GM23248 (cell line): Measurements from ENCODE around the gene RABEP2. TPM values are rescaled to one million over a fixed set of nuclear protein-coding genes. Genes with fewer than 3 reads are reported as not detected.
"Not testable (repeated sequence)": the region's sequence is repeated elsewhere in the genome, so short reads cannot be mapped to it uniquely, and the experiment has no call there.

Experiments used
- DNase-seq: peaks from one replicate; pipeline ENCODE4 v3.0.0-alpha.2; 2015
- H2AFZ ChIP-seq: fragments of 200-600 bp; sonication (generic); 2 replicates; pipeline ENCODE4 v1.6.1; 2016; ENCODE audit warnings: antibody characterized with exemption
- H3F3A ChIP-seq: fragments of 200-600 bp; sonication (generic); 2 replicates; pipeline ENCODE4 v1.6.1; 2016; ENCODE audit warnings: mild to moderate bottlenecking, antibody characterized with exemption, mixed run types; ENCODE audit not compliant: insufficient read depth
- H3K27ac ChIP-seq: fragments of 200-600 bp; sonication (generic); 2 replicates; pipeline ENCODE4 v1.5.1; 2016; ENCODE audit warnings: mild to moderate bottlenecking
- H3K27me3 ChIP-seq: fragments of 200-600 bp; sonication (generic); replicated peaks from 2 replicates; pipeline ENCODE4 v1.6.1; 2016; ENCODE audit warnings: mild to moderate bottlenecking; ENCODE audit not compliant: insufficient read depth
- H3K36me3 ChIP-seq: fragments of 200-600 bp; sonication (generic); 2 replicates; pipeline ENCODE4 v1.6.1; 2016; ENCODE audit warnings: low read depth, mild to moderate bottlenecking
- H3K4me1 ChIP-seq: fragments of 200-600 bp; sonication (generic); 2 replicates; pipeline ENCODE4 v1.6.1; 2016; ENCODE audit warnings: mild to moderate bottlenecking; ENCODE audit not compliant: insufficient read depth
- H3K4me2 ChIP-seq: fragments of 200-600 bp; sonication (generic); one replicate; pipeline ENCODE4 v1.6.1; 2016; ENCODE audit warnings: mild to moderate bottlenecking; ENCODE audit not compliant: unreplicated experiment
- H3K4me3 ChIP-seq: fragments of 200-600 bp; sonication (generic); 2 replicates; pipeline ENCODE4 v1.5.1; 2016; ENCODE audit warnings: mild to moderate bottlenecking
- H3K79me2 ChIP-seq: fragments of 200-600 bp; sonication (generic); 2 replicates; pipeline ENCODE4 v1.6.1; 2016; ENCODE audit warnings: mild to moderate bottlenecking; ENCODE audit not compliant: insufficient read depth
- H3K9ac ChIP-seq: fragments of 200-600 bp; sonication (generic); 2 replicates; pipeline ENCODE4 v1.6.1; 2016; ENCODE audit warnings: mild to moderate bottlenecking
- H3K9me2 ChIP-seq: fragments of 200-600 bp; sonication (generic); 2 replicates; pipeline ENCODE4 v1.6.1; 2016; ENCODE audit warnings: mixed run types, mild to moderate bottlenecking, moderate library complexity; ENCODE audit not compliant: insufficient read depth
- H3K9me3 ChIP-seq: fragments of 200-600 bp; sonication (generic); one replicate; pipeline ENCODE4 v1.6.1; 2017; ENCODE audit warnings: low read depth
- H4K20me1 ChIP-seq: fragments of 200-600 bp; sonication (generic); 2 replicates; pipeline ENCODE4 v1.6.0; 2016; ENCODE audit not compliant: insufficient read depth
- EZH2 ChIP-seq: fragments of 200-600 bp; sonication (generic); IDR thresholded peaks from 2 replicates; pipeline ENCODE4 v1.6.1; 2018; ENCODE audit warnings: antibody characterized with exemption, mild to moderate bottlenecking; ENCODE audit not compliant: insufficient read depth, poor library complexity, severe bottlenecking
- EZH2phosphoT487 ChIP-seq: fragments of 200-600 bp; sonication (generic); IDR thresholded peaks from 2 replicates; pipeline ENCODE4 v1.6.1; 2018; ENCODE audit warnings: antibody characterized with exemption, moderate library complexity, mild to moderate bottlenecking, low read depth; ENCODE audit not compliant: insufficient read depth
- WGBS, 2 experiments: methylation state at CpG; one replicate each; pipeline ENCODE4 v1.1.6; 2015 to 2017; ENCODE audit warnings: low lambda C conversion rate in 2 of 2, low coverage in 1 of 2; ENCODE audit errors: missing lambda C conversion rate in 2 of 2; 5-methylcytosine and 5-hydroxymethylcytosine counted together
- in situ Hi-C: fragments of 300-500 bp; cut with MboI; formaldehyde crosslinking; loops from 2 replicates; pipeline ENCODE4 v1.15.0; 2020
- polyA plus RNA-seq: library from polyadenylated mRNA; unstranded; fragments of >200 nt; fragmentation: Nextera tagmentation; extraction: Ambion mirVana; gene quantifications from 2 replicates; pipeline ENCODE4 v1.2.1, GENCODE V29; 2016
- total RNA-seq: library from RNA; depleted of rRNA; stranded (reverse); fragments of >200 nt; shearing (Covaris generic); gene quantifications from 2 replicates; pipeline ENCODE4 v1.2.3, GENCODE V29; 2014; rRNA removed

Gene RABEP2
- total RNA-seq (34.7 and 53.4 TPM in 2 replicates), polyA plus RNA-seq (14.0 and 15.4 TPM in 2 replicates)

DNA sequence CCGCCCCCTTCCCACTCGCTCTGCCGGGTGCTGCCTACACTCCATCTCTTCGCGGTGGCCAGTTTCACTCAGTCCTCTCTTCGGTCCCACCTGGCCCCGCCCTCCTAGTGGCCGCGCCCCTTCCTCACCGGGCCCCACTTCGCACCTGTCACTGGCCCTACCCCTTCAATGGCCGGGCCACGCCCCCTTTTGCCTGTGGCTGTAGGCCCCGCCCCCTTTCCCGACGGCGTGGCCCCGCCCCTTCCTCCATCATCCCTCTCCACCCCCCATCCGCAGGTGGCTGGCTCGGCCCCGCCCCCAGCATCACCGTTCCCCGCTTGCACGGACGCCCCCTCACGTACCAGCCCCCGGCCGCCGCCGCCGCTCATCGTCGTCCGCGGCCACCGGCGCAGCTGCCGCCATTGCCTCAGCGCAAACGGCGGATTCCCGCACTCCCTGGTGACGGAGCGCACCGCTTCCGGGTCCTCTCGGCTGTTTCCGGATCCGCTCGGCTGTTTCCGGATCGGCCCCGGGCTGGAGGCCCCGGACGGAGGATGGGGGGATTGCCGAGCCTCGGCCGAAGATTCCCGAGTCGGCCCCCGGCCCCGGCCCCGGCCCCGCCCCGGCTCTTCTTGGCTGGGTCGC, at the start of gene RABEP2:
Gene RABEP2, minus strand, starts transcription at position 477 of the 624 bp plus-strand sequence. Its CDS starts 75 bp downstream, at position 402.
- H3K9me2 ChIP-seq: no peaks in the 10 kb centered on the region
- H3K9ac ChIP-seq: peak within 1 kb of the TSS; percentile 94
- peak within 1 kb of the TSS; percentile 89 for H3K27ac ChIP-seq
- peak within 1 kb of the TSS; percentile 86 for H3K4me2 ChIP-seq
- no peaks in the 10 kb centered on the region for H3K9me3 ChIP-seq
- DNase-seq: peak; percentile 94
- in situ Hi-C loops: loop anchor here (25.0 kb wide), 1 partner anchor 388 kb away; the partner anchor contains the start of gene NUPR1
- H4K20me1 ChIP-seq: no peaks in the 10 kb centered on the region
- no peaks in the 10 kb centered on the region for H3K27me3 ChIP-seq
- peak within 1 kb of the TSS; percentile 85 for H3K4me3 ChIP-seq
- H3K36me3 ChIP-seq: no peaks in the 10 kb centered on the region
- H3F3A ChIP-seq: peaks cover 8% of the 10 kb centered on the region; the same call in 1 of the 2 replicates
- WGBS, 2 experiments: 2 to 5% methylated on average over 13 to 63 of the region's 66 CpGs
- H2AFZ ChIP-seq: peak within 1 kb of the TSS; percentile 92
- H3K79me2 ChIP-seq: no peaks in the 10 kb centered on the region
- no peaks in the 10 kb centered on the region for H3K4me1 ChIP-seq
- TF ChIP-seq EZH2phosphoT487: no peak
- TF ChIP-seq EZH2: no peak

- peak within 1 kb of the TSS; percentile 99 for H3K9ac ChIP-seq
- 1% methylated on average over 56 to 60 of the region's 60 CpGs for WGBS, 2 experiments
- H3K4me2 ChIP-seq: peak within 1 kb of the TSS; percentile 97
- H3K27ac ChIP-seq: peak within 1 kb of the TSS; percentile 98
- H3K36me3 ChIP-seq: no peaks in the 10 kb centered on the region
- peak within 1 kb of the TSS; percentile 97 for H2AFZ ChIP-seq
- no peaks in the 10 kb centered on the region for H3K9me3 ChIP-seq
- H4K20me1 ChIP-seq: no peaks in the 10 kb centered on the region
- 0 out of 2 replicates have a peak, but pooled peaks cover 8% of the 10 kb centered on the region for H3K4me1 ChIP-seq
- H3K79me2 ChIP-seq: peaks cover 33% of the 10 kb centered on the region
- in situ Hi-C loops: no loop called here
- H3K27me3 ChIP-seq: no peaks in the 10 kb centered on the region
- H3K9me2 ChIP-seq: no peaks in the 10 kb centered on the region
- peak within 1 kb of the TSS; percentile 96 for H3K4me3 ChIP-seq
- TF ChIP-seq EZH2 (no peak), EZH2phosphoT487 (no peak)
- peaks cover 3% of the 10 kb centered on the region; the same call in 1 of the 2 replicates for H3F3A ChIP-seq
- DNase-seq: peak; percentile 99
Measured at GRCh38 chr16:28974437-28975157, 49.6 kb upstream of the RABEP2 start, which contains the start of gene SPNS1. SPNS1 (plus strand) TSS chr16:28974778; CDS start chr16:28975152, 374 bp downstream.

DNA sequence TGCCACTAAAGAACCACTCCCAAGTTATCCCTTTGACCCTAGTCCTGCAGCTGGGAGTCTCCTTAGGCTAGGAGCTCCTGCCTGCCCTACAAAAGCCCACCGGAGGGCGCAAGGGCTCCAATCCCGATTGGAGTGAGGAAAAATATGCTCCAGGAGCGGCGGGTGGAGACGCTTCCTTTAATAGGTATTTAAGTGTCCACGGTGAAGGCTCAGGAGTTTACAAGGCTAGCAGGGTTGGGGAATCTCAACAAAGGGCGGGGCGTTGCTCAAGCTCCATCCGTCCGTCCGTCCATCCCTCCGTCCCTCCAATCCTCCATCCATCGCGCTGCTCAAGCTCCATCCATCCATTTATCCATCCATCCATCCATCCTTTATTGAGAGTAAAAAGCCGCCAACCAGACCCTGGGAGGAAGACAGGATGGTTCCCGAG, 49.0 kb upstream of the RABEP2 start:
- Histone ChIP-seq H3K36me3 (no peaks in the 10 kb centered on the region), H3K27me3 (no peaks in the 10 kb centered on the region), H3K4me1 (0 out of 2 replicates have a peak, but pooled peaks cover 8% of the 10 kb centered on the region), H3K9me3 (no peaks in the 10 kb centered on the region), H3K9me2 (no peaks in the 10 kb centered on the region), H3F3A (peaks cover 3% of the 10 kb centered on the region; the same call in 1 of the 2 replicates), H4K20me1 (no peaks in the 10 kb centered on the region), H3K4me3 (peak overlapping the region; percentile 96), H3K79me2 (peaks cover 33% of the 10 kb centered on the region), H3K4me2 (peak overlapping the region; percentile 97), H2AFZ (peak overlapping the region; percentile 97), H3K27ac (peak overlapping the region; percentile 98), H3K9ac (peak overlapping the region; percentile 99)
- 0 to 1% methylated on average over 16 to 17 of the region's 17 CpGs for WGBS, 2 experiments
- in situ Hi-C loops: no loop called here
- TF ChIP-seq EZH2phosphoT487: no peak
- TF ChIP-seq EZH2: no peak
- DNase-seq: peak; percentile 88

DNA sequence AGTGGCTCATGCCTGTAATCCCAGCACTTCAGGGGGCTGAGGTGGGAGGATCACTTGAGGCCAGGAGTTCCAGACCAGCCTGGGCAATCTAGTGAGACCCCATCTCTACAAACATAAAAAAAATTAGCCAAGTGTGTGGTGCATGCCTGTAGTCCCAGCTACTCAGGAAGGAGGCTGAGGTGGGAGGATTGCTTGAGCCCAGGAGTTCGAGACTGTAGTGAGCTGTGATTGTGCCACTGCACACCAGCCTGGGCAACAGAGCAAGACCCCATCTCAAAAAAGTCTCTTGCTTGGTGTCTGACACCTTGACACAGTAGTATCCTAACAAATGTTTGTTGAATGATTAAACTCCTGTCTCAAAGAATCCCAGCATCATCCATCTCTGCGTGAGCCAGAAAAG, 44.7 kb upstream of the RABEP2 start:
- H3K4me2 ChIP-seq, H3K9me3 ChIP-seq, H3K4me3 ChIP-seq, H4K20me1 ChIP-seq, DNase-seq, H2AFZ ChIP-seq, H3K27me3 ChIP-seq, H3K9me2 ChIP-seq, H3F3A ChIP-seq, H3K27ac ChIP-seq, H3K79me2 ChIP-seq, H3K36me3 ChIP-seq, H3K4me1 ChIP-seq, H3K9ac ChIP-seq, in situ Hi-C loops: not testable (repeated sequence)
- 94% methylated on average over 2 of the region's 2 CpGs for WGBS, 2 experiments
